ENCODE measurements around the gene OLFML1.
A peak's percentile ranks its signal among the peaks of the same experiment; 100 is the strongest.

The OLFML1 gene

GRCh38 chr11:7485186-7486097 lies at the start of gene OLFML1:
TSS of gene OLFML1 (plus strand) at chr11:7485506. CDS start at chr11:7485876, 370 bp downstream.
- no peak for DNase-seq

- DNase-seq: no peak
Observed at GRCh38 chr11:7436146-7436545, 49.2 kb upstream of the OLFML1 start.

- DNase-seq: peak; percentile 71 to 75
Observed at GRCh38 chr11:7436657-7437056, 48.6 kb upstream of the OLFML1 start.

- no peak for DNase-seq
Observed at GRCh38 chr11:7437696-7438095, 47.6 kb upstream of the OLFML1 start.

- peak; percentile 13 to 44 for DNase-seq
Observed at GRCh38 chr11:7439746-7440320, 45.5 kb upstream of the OLFML1 start.

GRCh38 chr11:7442588-7443215 lies 42.6 kb upstream of the OLFML1 start:
- peak; percentile 47 to 92 for DNase-seq

- no peak for DNase-seq
Observed at GRCh38 chr11:7444091-7444981, 41.0 kb upstream of the OLFML1 start.

- no peak for DNase-seq
Observed at GRCh38 chr11:7445564-7445963, 39.7 kb upstream of the OLFML1 start.

- no peak for DNase-seq
Observed at GRCh38 chr11:7448201-7448600, 37.1 kb upstream of the OLFML1 start.

- DNase-seq: peak; percentile 48 to 67
Observed at GRCh38 chr11:7449211-7449840, 36.0 kb upstream of the OLFML1 start.

- DNase-seq: no peak
Observed at GRCh38 chr11:7449841-7450214, 35.5 kb upstream of the OLFML1 start.

GRCh38 chr11:7450836-7451235 lies 34.5 kb upstream of the OLFML1 start:
- DNase-seq: no peak

- DNase-seq: no peak
Observed at GRCh38 chr11:7451520-7451919, 33.8 kb upstream of the OLFML1 start.

GRCh38 chr11:7451952-7452494 lies 33.3 kb upstream of the OLFML1 start:
- no peak for DNase-seq

GRCh38 chr11:7454854-7455253 lies 30.5 kb upstream of the OLFML1 start:
- DNase-seq: no peak

- DNase-seq: no peak
Observed at GRCh38 chr11:7457211-7457610, 28.1 kb upstream of the OLFML1 start.

- no peak for DNase-seq
Observed at GRCh38 chr11:7462706-7463105, 22.6 kb upstream of the OLFML1 start.

- peak in 1 of 2 donors; percentile 7 for DNase-seq
Observed at GRCh38 chr11:7467652-7468051, 17.7 kb upstream of the OLFML1 start.

- no peak for DNase-seq
Observed at GRCh38 chr11:7469351-7469865, 15.9 kb upstream of the OLFML1 start.

GRCh38 chr11:7471071-7471470 lies 14.2 kb upstream of the OLFML1 start:
- DNase-seq: no peak

- DNase-seq: peak; percentile 28 to 48
Observed at GRCh38 chr11:7473717-7474116, 11.6 kb upstream of the OLFML1 start.

GRCh38 chr11:7480113-7480512 lies 5.2 kb upstream of the OLFML1 start:
- no peak for DNase-seq
